Suprapubic skin (tissue), 4 donors: ENCODE measurements around the gene PIP5K1B. TPM values are rescaled to one million over a fixed set of nuclear protein-coding genes. Genes with fewer than 3 reads are reported as not detected.
A peak's percentile ranks its signal among the peaks of the same experiment; 100 is the strongest.

Source experiments
- DNase-seq, 2 donors: peaks; one replicate each; pipeline ENCODE4 v3.0.0-alpha.2; 2019; ENCODE audit warnings: low spot score in 2 of 2
- H3K27ac ChIP-seq: fragments of 200-600 bp; sonication (generic); one replicate; pipeline ENCODE4 v1.5.1; 2019
- H3K27me3 ChIP-seq: fragments of 200-600 bp; sonication (generic); one replicate; pipeline ENCODE4 v1.5.1; 2019
- H3K36me3 ChIP-seq: fragments of 200-600 bp; sonication (generic); one replicate; pipeline ENCODE4 v1.5.1; 2019
- H3K4me1 ChIP-seq: fragments of 200-600 bp; sonication (generic); one replicate; pipeline ENCODE4 v1.5.1; 2019
- H3K4me3 ChIP-seq: fragments of 200-600 bp; sonication (generic); one replicate; pipeline ENCODE4 v1.5.1; 2019; ENCODE audit warnings: mild to moderate bottlenecking
- H3K9me3 ChIP-seq: fragments of 200-600 bp; sonication (generic); one replicate; pipeline ENCODE4 v1.5.1; 2019
- EP300 ChIP-seq: sonication (generic); formaldehyde crosslinking; IDR thresholded peaks from one replicate; pipeline ENCODE4 v1.6.1; 2017; ENCODE audit warnings: antibody characterized with exemption
- POLR2A ChIP-seq, 2 donors: fragments of 450-650 bp; IDR thresholded peaks; one replicate each; pipeline ENCODE4 v1.6.1; 2017; ENCODE audit warnings: antibody characterized with exemption in 2 of 2, mild to moderate bottlenecking in 2 of 2, moderate library complexity in 2 of 2
- POLR2AphosphoS5 ChIP-seq, 3 donors: sonication (generic); formaldehyde crosslinking; IDR thresholded peaks; one replicate each; pipeline ENCODE4 v1.6.1; 2017; ENCODE audit warnings: antibody characterized with exemption in 3 of 3
- WGBS: methylation state at CpG from one replicate; pipeline ENCODE4 v1.1.5; 2018; 5-methylcytosine and 5-hydroxymethylcytosine counted together
- total RNA-seq, 4 donors: library from RNA; depleted of rRNA; stranded (reverse); fragments of >200 nt; gene quantifications; one replicate each; pipeline ENCODE4 v1.1.0, GENCODE V29; 2016
- TF ChIP-seq, protein P1 (sequence below), 2 donors: fragments of 200-600 bp in 1 of 2; fragments of 450-650 bp in 1 of 2; sonication (generic) in 1 of 2; IDR thresholded peaks; one replicate each; pipeline ENCODE4 v1.5.1; 2016 to 2019; ENCODE audit warnings: antibody characterized with exemption in 2 of 2, mild to moderate bottlenecking in 1 of 2, moderate library complexity in 1 of 2

PIP5K1B gene
- total RNA-seq, 4 donors from 2014 or later: 1.7 to 7.8 (median 3.4) TPM

DNA sequence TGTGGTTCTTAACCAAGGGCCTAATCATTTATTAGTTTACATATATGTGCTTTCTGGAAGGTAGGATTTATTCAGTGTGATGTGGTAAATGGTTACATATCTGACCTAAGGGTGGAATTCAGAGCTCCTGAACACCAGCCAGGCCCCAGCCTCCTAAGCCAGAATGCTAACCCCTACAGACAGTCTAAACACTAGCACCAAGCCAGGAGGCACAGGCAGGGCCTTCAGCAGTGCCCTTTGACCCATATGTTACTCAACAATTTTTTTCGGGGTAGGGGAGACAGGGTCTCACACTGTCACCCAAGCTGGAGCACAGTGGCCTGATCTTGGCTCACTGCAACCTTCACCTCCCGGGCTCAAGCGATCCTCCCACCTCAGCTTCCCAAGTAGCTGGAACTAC, 268.6 kb downstream of the PIP5K1B start:
- Histone ChIP-seq H3K4me3 (peak overlapping the region; percentile 10), H3K4me1 (no peaks in the 10 kb centered on the region), H3K36me3 (no peaks in the 10 kb centered on the region), H3K27ac (no peak overlapping the region), H3K9me3 (no peaks in the 10 kb centered on the region), H3K27me3 (no peaks in the 10 kb centered on the region)
- TF ChIP-seq EP300: no peak
- no peak for TF ChIP-seq POLR2A (IDR thresholded peaks at IDR 0.05)
- no peak for TF ChIP-seq POLR2AphosphoS5 (IDR thresholded peaks at IDR 0.05)
- TF ChIP-seq, protein P1, sequence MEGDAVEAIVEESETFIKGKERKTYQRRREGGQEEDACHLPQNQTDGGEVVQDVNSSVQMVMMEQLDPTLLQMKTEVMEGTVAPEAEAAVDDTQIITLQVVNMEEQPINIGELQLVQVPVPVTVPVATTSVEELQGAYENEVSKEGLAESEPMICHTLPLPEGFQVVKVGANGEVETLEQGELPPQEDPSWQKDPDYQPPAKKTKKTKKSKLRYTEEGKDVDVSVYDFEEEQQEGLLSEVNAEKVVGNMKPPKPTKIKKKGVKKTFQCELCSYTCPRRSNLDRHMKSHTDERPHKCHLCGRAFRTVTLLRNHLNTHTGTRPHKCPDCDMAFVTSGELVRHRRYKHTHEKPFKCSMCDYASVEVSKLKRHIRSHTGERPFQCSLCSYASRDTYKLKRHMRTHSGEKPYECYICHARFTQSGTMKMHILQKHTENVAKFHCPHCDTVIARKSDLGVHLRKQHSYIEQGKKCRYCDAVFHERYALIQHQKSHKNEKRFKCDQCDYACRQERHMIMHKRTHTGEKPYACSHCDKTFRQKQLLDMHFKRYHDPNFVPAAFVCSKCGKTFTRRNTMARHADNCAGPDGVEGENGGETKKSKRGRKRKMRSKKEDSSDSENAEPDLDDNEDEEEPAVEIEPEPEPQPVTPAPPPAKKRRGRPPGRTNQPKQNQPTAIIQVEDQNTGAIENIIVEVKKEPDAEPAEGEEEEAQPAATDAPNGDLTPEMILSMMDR (IDR thresholded peaks at IDR 0.05): no peak
- WGBS: 100% methylated on average over 3 of the region's 3 CpGs
- DNase-seq: no peak

DNA sequence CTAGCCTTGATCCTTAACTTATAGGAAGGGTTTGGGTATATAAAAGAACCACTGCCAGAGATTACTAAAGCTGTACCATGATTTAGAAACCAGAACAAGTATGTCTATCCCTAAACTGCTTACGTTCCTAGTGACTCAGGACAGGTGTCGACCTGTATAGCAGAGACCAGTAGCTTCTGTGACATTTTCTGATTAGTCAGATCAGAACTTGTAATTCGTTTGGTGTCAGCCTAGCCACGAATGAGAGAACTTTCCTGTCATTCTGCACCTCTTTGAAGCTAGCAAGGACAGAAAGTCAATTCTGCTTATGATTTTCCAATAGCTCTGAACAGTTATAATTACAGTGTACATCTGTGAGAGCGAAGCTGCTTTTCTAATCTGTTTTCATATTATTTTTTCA, 269.4 kb downstream of the PIP5K1B start:
- TF ChIP-seq, protein P1 (IDR thresholded peaks at IDR 0.05): no peak
- TF ChIP-seq EP300 (no peak), POLR2AphosphoS5 (IDR thresholded peaks at IDR 0.05) (no peak), POLR2A (IDR thresholded peaks at IDR 0.05) (no peak)
- H3K9me3 ChIP-seq: no peaks in the 10 kb centered on the region
- no peaks in the 10 kb centered on the region for H3K27me3 ChIP-seq
- DNase-seq: no peak
- no peaks in the 10 kb centered on the region for H3K4me1 ChIP-seq
- WGBS: 79% methylated on average over 5 of the region's 5 CpGs
- H3K27ac ChIP-seq: no peak overlapping the region
- H3K36me3 ChIP-seq: no peaks in the 10 kb centered on the region
- H3K4me3 ChIP-seq: peak overlapping the region; percentile 8

GRCh38 chr9:68974901-68975300, 269.9 kb downstream of the PIP5K1B start:
- Histone ChIP-seq H3K4me3 (peak overlapping the region; percentile 8), H3K9me3 (no peaks in the 10 kb centered on the region), H3K27me3 (no peaks in the 10 kb centered on the region), H3K27ac (no peak overlapping the region), H3K4me1 (no peaks in the 10 kb centered on the region), H3K36me3 (no peaks in the 10 kb centered on the region)
- 93% methylated on average over 3 of the region's 3 CpGs for WGBS
- no peak for DNase-seq
- TF ChIP-seq POLR2A (IDR thresholded peaks at IDR 0.05) (no peak), POLR2AphosphoS5 (IDR thresholded peaks at IDR 0.05) (no peak), EP300 (no peak)
- TF ChIP-seq, protein P1 (IDR thresholded peaks at IDR 0.05): no peak

- H3K27me3 ChIP-seq: no peaks in the 10 kb centered on the region
- H3K4me3 ChIP-seq: peak overlapping the region; percentile 8
- DNase-seq: no peak
- whole genome bisulfite sequencing: 57% methylated on average over 5 of the region's 5 CpGs
- no peaks in the 10 kb centered on the region for H3K36me3 ChIP-seq
- H3K4me1 ChIP-seq: no peaks in the 10 kb centered on the region
- H3K27ac ChIP-seq: peak overlapping the region; percentile 39
- H3K9me3 ChIP-seq: no peaks in the 10 kb centered on the region
- TF ChIP-seq, protein P1 (IDR thresholded peaks at IDR 0.05): no peak
- TF ChIP-seq POLR2A (IDR thresholded peaks at IDR 0.05) (no peak), POLR2AphosphoS5 (IDR thresholded peaks at IDR 0.05) (no peak), EP300 (no peak)
Observed at GRCh38 chr9:68975365-68976043, 270.5 kb downstream of the PIP5K1B start.

DNA sequence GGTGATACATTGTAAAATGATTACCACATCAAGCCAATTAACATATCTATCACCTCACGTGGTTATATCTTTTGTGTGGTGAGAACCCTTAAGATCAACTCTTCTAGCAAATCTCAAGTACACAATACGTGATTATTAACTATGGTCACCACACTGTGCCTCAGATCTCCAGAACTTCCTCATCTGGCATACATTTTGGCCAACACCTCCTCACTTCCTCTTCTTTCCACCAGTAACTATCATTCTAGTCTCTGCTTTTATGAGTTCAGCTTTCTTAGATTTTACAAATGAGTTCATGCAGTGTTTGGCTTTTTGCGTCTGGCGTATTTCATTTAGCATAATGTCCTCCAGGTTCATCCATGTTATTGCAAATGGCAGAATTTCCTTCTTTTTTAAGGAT, 273.0 kb downstream of the PIP5K1B start:
- WGBS: 85% methylated on average over 4 of the region's 4 CpGs
- Histone ChIP-seq H3K36me3 (no peaks in the 10 kb centered on the region), H3K4me1 (no peaks in the 10 kb centered on the region), H3K4me3 (no peak overlapping the region), H3K27ac (no peak overlapping the region), H3K9me3 (no peaks in the 10 kb centered on the region), H3K27me3 (no peaks in the 10 kb centered on the region)
- TF ChIP-seq EP300 (no peak), POLR2A (IDR thresholded peaks at IDR 0.05) (no peak), POLR2AphosphoS5 (IDR thresholded peaks at IDR 0.05) (no peak)
- TF ChIP-seq, protein P1 (IDR thresholded peaks at IDR 0.05): no peak
- no peak for DNase-seq
